HG02973 (cell line): ENCODE measurements around the gene LIMS1.
"Not testable (repeated sequence)": the region's sequence is repeated elsewhere in the genome, so short reads cannot be mapped to it uniquely, and the experiment has no call there.

Source experiments
- ATAC-seq: cut with Tn5 transposase; IDR thresholded peaks from one replicate; pipeline ENCODE4 v1.9.1; 2021; ENCODE audit warnings: moderate library complexity; ENCODE audit not compliant: unreplicated experiment

The LIMS1 gene, protein sequence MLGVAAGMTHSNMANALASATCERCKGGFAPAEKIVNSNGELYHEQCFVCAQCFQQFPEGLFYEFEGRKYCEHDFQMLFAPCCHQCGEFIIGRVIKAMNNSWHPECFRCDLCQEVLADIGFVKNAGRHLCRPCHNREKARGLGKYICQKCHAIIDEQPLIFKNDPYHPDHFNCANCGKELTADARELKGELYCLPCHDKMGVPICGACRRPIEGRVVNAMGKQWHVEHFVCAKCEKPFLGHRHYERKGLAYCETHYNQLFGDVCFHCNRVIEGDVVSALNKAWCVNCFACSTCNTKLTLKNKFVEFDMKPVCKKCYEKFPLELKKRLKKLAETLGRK

DNA sequence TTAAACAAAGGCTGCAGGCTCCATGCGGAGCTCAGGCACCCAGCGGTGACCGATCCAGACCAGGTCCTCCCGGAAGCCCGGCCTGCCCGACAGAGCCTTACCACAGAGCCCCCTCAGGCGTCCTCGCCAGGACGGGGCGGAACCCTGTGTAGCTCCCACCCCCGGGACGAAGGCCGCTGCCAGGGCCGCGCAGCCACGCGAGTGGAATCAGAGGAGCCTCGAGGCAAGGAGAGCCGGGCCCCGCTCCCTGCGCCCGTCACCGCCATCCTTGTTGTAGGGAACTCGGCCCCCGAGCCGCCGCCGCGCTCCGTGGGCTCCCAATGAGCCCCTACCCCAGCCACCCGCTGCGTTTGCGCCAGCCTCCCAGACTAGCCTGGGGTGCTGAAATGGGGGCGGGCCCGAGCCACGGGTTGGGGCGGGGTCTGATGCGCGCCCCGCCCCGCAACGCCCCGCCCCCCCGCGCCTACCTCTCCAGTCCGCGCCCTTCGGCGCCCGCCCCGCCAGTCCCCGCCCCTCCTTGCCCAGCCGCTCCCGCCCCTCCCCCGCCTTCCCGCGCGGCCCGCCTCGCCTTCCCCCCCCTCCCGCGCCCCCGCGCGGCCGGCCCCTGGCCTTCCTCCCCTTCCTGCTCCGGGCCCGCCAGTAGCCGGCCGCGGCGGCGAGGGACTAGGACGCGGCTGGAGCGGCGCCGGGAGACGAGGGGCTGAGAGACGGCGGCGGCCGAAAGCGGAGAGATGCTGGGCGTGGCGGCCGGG, at the start of gene LIMS1:
TSS of gene LIMS1 (plus strand) at position 639 of the 752 bp plus-strand sequence. CDS start at position 732, 93 bp downstream.
- peak; percentile 84 for ATAC-seq

DNA sequence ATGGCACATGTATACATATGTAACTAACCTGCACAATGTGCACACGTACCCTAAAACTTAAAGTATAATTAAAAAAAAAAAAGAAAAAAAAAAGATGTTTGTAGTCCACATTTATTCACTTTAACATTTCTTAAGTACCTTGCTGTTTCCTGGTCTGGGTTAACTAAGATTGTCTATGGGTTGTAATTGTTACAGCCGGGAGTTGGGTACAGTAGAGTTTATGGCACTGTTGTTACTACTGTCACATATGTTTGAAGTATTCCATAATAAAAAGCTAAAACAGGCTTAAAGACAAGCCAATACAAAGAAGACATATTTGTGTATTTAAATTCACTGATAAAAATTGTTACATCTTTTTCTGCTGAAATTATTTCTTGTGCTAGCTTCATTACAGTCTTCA, 49.0 kb upstream of the LIMS1 start:
- ATAC-seq, result no peak

DNA sequence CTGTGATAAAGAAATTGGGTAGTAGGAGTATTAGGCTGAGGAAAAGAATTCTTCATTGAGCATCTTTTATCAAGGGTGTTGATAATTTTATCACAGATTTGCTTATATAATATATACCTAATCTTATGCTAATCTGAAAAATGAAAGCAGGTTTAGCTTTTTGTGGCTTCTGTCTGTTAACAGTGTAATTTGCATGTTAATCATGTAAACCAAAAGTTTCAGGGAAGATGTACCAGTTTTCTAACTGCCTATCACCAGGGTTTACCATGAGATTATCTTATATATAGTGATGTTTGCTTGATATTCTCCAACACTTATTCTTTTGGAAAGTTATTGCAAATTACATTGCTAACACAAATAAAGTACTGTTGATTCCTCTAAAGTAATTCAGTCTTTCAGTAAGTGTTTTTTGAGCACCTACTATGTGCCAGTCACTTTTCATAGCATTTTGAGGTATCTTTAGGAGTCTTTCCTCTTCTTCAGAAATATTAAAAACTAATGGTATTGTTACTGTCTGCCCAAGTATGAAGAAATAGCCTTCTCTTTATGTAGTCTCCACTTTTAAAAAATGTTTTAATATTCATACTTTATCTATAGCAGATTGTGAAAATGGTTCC, 43.7 kb upstream of the LIMS1 start:
- ATAC-seq, result no peak

DNA sequence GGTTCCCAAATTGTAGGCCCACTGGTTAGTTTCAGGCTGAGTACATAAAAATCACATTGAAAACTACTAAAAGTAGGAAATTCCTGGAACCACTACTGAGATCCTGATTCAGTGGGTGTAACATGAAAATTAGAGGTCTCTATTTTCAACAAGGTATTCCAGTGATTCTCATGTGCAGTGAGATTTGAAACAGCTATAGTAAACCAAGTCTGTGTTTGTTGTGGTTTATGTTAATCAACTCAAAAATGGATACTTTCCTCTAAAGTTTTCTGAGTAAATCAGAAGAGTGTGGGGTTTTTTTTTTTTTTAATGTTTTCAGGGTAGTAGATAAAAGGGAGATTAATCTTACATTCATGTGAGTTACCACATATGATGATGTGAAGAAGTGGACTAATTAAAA, 42.4 kb upstream of the LIMS1 start:
- no peak for ATAC-seq

DNA sequence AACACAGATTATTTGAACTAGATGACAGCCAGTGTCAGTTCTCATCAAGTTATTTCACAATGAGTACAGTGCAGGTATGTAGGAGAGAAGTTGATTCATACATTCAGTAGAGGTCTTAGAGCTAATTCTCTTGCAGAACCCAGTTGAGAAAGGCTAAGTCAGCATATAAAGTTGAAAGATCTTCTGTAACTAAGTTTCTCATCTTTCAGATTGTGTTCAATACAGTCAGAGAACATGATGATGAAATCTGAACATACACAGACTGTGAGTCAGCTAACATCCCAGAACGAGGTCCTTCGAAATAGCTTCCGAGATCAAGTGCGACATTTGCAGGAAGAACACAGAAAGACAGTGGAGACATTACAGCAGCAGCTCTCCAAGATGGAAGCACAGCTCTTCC, 41.9 kb upstream of the LIMS1 start:
- no peak for ATAC-seq

DNA sequence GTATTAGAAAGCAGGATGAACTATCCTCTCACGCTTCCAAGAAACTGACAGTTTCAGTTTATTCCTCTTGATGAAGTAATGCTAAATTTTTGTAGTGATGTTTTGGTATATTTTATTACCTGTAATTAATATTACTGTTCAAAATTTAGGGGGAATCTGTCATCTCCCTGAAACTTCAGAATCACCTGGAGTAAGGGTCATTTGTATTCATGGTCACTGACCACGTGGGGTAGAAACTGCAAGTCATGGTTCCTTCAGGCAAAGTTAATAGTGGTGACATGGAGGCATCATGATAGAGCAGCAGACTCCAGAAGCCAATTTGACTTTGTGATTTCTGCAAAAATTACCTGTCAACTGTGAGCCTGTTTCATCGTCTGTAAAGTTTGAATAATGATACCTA, 38.1 kb upstream of the LIMS1 start:
- ATAC-seq, result not testable (repeated sequence)

DNA sequence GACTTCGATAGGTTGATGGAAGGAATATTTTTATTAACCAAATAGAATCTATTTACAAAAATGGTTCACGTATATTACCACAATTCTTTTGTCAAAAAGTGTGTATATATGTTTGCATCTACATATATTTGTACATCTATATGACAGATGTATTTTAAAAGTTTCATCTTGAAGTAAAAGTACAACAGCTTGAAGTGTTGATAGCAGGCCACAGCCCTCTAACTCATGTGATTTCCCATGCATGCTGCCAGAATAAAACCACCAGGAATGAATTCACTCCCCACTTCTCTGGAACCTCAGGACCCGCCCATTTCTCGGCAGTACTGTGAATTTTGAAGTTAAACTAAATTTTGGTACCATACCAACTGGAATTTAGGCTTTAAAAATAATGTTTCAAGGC, 26.6 kb upstream of the LIMS1 start:
- not testable (repeated sequence) for ATAC-seq

DNA sequence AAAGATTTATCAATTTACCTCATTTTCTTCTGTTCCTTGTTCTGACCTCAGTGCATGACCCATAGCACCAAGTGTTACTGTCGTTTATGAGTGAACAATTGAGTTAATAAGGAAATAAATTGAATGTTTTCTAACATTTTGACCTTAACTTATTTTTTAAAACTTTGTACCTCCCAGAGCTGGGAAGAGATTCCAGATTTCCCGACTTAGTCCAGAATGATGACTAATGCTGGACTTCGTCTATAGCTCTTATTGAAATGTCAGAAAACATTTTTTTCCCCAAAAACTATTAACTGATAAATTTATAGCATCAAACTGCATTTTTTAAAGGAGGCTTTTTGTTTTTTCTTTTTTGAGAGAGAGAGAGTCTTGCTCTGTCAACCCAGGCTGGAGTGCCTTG, 21.8 kb upstream of the LIMS1 start:
- not testable (repeated sequence) for ATAC-seq

DNA sequence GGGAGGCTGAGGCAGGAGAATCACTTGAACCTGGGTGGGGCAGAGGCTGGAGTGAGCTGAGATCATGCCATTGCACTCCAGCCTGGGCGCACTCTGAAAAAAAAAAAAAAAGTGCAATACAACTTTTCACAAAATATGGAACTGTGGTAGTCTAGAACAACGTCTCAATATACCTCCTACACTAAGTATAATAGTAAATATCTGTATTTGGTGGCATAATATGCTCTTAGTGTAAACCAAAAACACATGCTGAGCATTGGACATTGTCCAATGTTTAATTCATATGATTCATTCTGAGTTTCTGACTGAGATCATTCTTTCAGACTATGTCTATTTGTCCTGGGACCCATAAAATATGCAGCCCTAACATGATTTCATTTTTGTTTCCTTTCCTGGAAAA, 19.8 kb upstream of the LIMS1 start:
- not testable (repeated sequence) for ATAC-seq

DNA sequence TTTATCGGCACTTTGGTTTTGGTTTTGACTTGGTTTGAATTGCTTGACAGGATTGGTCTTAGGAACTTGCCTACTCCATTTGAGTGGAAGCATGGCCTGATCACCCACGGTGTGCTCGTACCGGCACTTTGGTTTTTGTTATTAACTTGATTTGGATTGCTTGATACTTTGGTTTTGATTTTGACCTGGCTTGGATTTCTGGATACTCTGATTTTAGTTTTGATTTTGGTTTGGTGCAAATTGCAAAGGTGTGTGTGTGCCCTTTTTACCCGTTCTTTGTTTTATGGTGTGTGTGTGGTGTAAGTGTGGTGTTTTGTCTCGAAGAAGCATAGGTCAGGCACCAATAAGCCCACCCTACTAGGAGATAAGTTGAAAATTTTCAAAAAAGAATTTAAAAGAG, 9.6 kb upstream of the LIMS1 start:
- ATAC-seq, result not testable (repeated sequence)

DNA sequence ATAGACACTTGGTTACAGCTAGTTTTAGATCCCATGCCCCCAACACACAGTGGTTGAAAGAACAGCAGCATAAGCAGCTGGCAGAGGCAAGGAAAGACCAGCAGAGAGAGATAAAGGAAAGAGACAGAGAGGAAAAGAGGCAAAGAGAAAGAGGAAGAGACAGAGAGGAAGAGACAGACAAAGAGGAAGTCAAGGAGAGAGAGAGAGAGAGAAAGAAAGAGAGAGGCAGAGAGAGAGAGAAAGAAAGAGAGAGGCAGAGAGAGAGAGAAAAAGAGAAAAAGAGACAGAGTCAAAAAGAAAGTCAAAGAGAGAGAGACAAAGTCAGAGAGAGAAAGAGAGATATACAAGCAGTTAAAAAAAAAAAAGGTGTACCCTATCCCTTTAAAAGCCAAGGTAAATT, 9.0 kb upstream of the LIMS1 start:
- ATAC-seq, result not testable (repeated sequence)

DNA sequence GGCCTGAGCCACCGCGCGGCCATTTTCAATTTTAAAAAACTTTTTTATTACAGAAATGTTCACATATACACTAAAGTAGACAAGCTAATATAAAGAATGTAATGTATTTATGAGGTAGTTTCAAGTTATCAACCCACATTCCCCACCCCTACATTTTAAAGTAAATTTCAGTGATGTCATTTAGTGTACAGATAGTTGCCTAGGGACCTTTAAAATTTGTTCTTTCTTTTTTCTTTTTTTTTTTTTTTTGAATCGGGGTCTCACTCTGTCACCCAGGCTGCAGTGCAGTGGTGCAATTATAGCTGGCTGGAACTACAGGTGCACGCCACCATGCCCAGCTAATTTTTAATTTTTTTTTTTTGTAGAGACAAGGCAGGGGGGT, 2.6 kb upstream of the LIMS1 start:
- ATAC-seq, result no peak

DNA sequence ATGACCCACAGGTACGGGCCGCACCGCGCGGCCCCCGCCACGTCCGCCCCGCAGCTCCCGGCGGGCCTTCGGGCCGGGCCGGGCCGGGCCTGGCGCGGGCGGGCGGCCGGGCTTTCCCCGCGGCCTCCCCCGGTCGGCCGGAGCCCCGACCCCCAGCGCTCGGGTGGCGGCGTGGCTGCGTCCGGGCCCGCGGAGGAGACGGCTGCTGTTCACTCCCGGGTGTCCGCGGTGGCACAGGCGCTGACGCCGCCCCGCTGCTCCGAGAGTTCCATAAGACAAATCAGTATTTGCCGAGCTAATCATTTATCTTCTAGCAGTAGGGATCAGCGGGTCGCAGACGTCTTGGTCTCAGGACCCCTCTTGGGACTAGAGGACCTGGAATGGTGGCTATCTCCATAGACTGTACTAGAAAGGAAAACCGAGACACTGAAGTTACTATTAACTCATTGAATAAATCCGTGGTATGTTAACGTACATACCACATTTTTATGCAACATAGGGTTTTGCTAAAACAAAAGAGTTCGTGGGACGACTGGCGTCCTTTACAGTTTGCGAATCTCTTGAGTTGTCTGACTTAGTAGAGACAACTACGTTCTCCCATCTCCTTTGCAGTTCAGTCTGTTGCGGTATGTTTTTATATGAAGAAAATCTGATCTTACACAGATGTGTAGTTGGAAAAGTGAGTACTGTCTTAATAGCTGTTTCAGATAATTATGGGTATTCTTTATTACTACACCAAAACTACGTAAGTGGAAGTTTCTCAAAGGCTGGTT, 500 bp downstream of the LIMS1 start:
- ATAC-seq, result peak; percentile 37

DNA sequence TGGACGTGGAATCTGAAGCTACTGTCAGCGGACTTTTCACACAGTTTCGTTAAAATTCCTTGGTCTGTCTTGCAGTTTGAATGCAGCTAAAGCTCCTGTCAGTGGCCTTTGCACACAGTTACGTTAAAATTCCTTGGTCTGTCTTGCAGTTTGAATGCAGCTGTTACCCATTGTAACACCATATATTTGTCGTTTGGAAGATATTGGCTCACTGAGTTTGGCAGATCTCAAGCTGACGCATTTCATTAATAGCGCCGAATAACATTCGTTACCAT, 1.0 kb downstream of the LIMS1 start:
- ATAC-seq, result no peak

DNA sequence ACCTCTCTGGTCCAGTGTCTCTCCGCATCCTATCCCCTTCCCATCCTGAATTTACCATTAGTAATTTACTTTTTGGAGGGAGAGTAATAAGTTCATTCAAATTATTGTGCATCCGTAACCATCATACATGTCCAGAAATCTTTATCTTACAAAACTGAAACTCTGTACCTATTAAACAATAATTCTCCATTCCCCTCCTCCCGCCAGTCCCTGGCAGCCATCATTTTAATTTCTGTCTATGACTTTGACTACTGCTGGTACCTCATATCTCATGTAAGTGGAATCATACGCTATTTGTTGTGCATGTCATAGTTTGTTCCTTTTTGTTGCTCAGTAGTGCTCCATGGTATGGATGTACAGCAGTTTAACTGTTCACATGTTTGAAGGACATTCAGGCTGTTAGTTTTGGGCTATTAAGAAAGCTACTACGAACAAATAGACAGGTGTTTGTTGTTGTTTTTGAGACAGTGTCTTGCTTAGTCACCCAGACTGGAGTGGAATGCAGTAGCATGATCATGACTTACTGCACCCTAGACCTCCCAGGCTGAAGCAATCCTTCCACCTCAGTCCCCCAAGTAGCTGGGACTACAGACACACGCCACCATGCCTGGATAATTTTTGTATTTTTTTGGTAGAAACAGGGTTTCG, 2.0 kb downstream of the LIMS1 start:
- ATAC-seq, result no peak

DNA sequence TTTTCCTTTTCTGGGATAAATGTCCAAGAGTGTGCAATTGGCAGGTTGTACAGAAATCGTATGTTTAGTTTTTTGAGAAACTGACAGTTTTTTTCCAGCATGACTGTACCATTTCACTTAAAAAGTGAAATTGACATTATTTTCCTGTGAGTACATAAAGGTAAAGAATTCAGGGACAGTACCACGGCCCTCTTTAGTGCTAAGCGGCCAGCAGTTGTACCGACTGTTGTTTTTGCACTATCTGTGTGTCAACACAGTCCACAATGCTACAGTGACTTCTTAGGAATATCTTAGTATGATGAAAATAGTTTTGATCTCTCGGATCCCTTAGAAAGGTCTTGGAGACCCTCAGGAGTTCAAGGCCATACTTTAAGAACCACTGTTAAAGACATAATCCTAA, 2.6 kb downstream of the LIMS1 start:
- ATAC-seq, result no peak

DNA sequence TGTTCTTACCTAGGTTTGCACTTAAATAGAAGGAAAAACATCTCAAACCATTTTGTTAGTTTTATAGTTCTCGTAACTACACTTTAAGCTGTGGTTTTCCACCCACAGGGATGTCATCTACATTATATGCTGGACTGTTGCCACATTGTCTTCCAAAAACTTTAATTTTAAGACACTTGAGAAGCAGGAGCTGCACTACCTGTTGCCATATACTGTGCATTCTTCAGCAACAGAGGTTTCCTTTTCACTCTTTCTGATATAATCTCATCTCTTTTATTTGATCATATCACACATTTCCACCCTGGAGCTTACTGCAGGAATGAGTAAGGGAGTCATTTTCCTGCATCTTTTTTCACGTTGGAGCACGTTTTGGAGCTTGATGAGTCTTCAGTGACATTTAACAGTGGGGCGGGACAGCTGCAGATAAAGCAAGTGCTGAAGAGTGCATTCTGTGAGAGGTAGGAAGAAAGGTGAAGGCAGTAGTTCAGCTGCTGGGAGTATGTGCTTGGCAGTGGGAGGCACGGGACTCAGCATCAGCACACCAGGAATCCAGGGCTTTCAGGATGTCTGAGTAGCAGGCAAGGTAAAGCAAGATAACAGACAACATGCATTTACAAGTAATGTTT, 3.8 kb downstream of the LIMS1 start:
- no peak for ATAC-seq

DNA sequence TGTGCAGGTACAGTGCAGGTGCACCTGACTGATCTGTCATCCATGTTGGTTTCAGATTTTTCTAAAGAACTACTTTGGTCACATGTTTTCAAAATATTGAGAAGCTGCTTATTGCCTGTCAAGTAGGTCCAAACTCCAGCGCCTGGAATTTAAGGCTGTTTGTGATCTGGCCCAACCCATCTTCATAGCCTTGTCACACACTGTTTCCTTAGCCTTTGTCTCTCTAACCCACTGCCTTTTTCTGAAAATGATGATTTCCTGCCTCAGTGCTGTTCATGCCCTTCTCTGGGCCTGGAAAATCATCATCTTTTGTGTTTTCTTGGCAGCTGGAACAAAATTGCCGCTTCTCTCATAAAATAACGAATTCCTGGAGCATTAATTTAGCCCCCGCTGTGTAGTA, 7.2 kb downstream of the LIMS1 start:
- ATAC-seq, result no peak

DNA sequence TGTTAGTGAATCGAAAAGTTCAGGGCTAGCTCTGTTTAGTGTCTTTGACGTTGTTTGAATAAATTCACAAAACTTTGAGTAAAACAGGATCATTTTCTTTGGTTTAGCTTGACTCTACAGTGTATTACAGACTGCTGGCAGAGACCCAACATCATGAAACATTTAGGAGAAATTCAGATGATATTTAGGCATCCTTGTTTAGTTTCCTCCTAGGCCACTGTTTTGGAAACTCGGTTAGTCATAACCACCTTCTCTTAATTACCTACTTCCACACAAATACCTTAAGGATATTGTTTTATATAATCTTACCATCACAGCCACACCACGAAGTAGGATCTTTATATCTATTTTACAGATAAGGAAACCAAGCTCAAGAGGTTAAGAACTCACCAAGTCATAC, 7.8 kb downstream of the LIMS1 start:
- ATAC-seq, result no peak

DNA sequence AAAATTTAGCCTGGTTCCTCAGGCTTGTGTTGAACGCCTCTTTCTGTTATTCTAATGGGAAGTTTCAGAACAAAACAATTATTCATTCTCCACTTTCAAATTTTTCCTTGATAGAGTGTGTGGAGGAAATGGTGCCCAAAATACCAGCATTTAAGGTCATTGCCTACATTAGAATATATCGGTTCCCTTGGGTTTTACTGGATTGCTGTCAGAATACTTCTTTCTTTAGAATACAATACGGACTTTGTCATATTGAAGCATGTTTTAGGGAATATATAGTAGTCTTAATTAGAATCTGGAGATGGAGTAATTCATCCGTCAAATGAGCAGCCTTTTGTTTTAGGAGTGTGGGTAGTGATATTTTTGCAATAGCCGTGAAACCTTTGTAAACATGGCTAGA, 13.3 kb downstream of the LIMS1 start:
- ATAC-seq, result no peak
